Esophagus muscularis mucosa (tissue), 3 donors: ENCODE data around the gene C2CD2L.

Source experiments
- CTCF ChIP-seq, 3 experiments: fragments of 200-600 bp in 2 of 3; fragments of 450-650 bp in 1 of 3; sonication (generic) in 2 of 3; IDR thresholded peaks; one replicate each; pipeline ENCODE4 v1.5.1; 2017 to 2019; ENCODE audit warnings: antibody characterized with exemption in 3 of 3, mild to moderate bottlenecking in 2 of 3, moderate library complexity in 1 of 3
- POLR2AphosphoS5 ChIP-seq, 2 donors: sonication (generic); formaldehyde crosslinking; IDR thresholded peaks; one replicate each; pipeline ENCODE4 v1.6.1; 2017; ENCODE audit warnings: antibody characterized with exemption in 2 of 2

- no peak for TF ChIP-seq CTCF (IDR thresholded peaks at IDR 0.05)
- TF ChIP-seq POLR2AphosphoS5 (IDR thresholded peaks at IDR 0.05): no peak
Measured at GRCh38 chr11:119111361-119111925, 4.3 kb downstream of the C2CD2L start.
